ENCODE measurements around the gene METAP1D. TPM values are rescaled to one million over a fixed set of nuclear protein-coding genes. Genes with fewer than 3 reads are reported as not detected.
"Not testable (repeated sequence)": the region's sequence is repeated elsewhere in the genome, so short reads cannot be mapped to it uniquely, and the experiment has no call there.

METAP1D gene
- total RNA-seq (2014; rRNA removed; shearing (Covaris generic)): 7.6 and 10.2 TPM in 2 replicates

- peak; percentile 81 for DNase-seq (ENCODE audit: low spot score)
Observed at GRCh38 chr2:171999604-172000469, at the start of gene METAP1D. Gene METAP1D (plus strand): TSS chr2:171999953. CDS start chr2:171999970, 17 bp downstream.

DNA sequence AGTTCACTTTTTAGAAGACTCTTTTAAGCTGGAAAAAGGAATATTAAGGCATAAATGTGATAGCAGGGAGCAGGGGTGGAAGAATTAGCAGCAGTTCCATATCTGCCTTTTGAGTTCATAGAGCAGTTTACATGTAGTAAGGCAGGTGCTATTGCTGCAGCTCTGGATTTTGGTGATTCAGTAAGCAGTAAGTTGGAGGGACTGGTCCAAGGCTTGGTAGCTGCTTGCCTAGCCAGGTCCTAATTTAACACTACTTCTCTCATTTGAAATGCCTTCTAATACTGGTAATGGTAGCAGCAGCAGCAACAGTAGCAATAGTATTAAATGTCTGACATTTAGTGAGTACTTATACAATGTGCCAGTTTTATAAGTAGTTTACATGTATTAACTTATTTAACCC, 47.5 kb upstream of the METAP1D start:
- DNase-seq (ENCODE audit: low spot score): no peak

DNA sequence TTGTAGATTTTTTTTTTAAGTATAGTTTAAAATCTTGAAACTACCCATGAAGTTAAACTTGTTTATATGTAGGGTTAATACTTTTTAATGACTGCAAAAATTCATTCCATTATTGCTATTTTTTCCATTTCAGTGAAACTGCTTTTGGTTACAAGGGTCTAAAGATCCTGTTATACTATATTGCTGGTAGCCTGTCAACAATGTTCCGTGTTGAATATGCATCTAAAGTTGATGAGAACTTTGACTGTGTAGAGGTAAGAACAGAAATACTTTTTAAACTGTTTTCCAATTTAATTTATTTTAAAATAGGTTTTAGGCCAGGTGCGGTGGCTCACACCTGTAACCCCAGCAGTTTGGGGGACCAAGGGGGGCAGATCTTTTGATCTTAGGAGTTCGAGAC, 47.0 kb upstream of the METAP1D start:
- no peak for DNase-seq (ENCODE audit: low spot score)

- no peak for DNase-seq (ENCODE audit: low spot score)
Observed at GRCh38 chr2:171956135-171956825, 43.5 kb upstream of the METAP1D start.

DNA sequence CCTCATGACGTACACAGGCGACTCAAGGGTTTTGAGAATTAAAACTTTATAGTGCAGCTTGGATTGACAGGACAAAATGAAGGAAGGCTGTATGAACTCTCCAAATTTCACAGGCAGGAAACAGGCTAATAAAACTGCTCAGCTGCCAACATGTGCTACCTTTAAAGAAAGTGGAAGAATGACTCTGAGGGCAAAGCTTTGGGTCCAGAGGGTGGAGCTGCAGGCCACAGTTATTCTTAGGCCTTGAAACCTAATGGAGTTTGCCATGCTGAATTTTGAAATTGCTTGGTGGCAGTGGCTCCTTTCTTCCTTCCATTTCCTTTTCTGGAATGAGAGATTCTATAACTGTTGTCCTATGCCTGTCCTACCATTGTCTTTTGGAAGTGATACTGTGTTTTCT, 42.7 kb upstream of the METAP1D start:
- DNase-seq (ENCODE audit: low spot score): peak; percentile 12

DNA sequence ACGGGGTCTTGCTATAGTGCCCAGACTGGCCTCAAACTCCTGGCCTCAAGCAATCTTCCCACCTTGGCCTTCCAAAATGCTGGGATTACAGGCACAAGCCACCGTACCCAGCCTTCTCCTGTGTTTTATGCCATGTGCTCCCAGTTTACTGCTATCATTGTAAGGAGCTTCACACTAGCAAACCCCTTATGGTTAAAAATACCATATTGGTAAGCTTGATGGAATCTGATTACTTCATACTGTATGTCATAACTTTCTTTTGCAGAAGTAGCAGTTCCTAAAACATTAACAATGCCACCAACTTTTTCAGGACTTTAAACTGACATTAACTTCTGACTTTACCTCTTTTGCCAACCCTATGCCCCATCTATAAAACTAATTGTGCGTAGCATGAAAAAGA, 41.3 kb upstream of the METAP1D start:
- peak; percentile 5 for DNase-seq (ENCODE audit: low spot score)

- no peak for DNase-seq (ENCODE audit: low spot score)
Observed at GRCh38 chr2:171959998-171960397, 39.8 kb upstream of the METAP1D start.

GRCh38 chr2:171960570-171960969, 39.2 kb upstream of the METAP1D start:
- no peak for DNase-seq (ENCODE audit: low spot score)

GRCh38 chr2:171963198-171963597, 36.6 kb upstream of the METAP1D start:
- no peak for DNase-seq (ENCODE audit: low spot score)

DNA sequence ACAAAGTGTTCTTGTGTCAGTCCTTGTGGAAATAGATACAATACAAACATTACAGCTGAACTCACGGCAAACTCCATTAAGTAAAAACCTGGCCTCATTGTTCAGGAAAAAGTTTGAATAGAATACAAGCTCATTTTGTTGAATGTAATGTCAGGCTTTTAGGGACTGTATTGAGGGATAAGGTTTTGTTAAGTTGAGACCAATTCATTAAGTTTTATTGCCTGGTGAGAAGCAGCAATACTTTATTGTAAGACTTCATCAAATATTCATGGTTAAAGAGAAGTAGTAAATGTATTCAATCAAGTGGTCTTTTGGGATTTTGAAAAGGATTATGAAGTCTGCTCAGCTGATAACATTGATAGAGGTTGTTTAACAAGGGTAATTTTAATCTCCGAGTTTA, 35.4 kb upstream of the METAP1D start:
- DNase-seq (ENCODE audit: low spot score): no peak

GRCh38 chr2:171965238-171965637, 34.5 kb upstream of the METAP1D start:
- no peak for DNase-seq (ENCODE audit: low spot score)

DNA sequence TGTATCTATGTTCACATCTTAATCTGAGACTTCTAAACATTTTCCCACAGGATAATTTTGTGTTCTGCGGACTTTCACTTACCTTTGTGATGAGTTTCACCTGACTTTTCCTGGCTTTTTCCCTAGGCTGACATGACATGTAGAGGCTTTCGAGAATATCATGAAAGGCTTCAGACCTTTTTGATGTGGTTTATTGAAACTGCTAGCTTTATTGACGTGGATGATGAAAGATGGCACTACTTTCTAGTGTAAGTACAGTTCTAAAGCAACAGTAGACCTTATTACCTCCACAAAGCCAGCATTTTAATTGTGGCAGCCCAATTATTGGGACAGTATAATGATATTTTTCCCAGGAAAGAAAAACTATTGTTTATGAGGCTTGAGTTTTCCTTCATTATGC, 34.1 kb upstream of the METAP1D start:
- no peak for DNase-seq (ENCODE audit: low spot score)

DNA sequence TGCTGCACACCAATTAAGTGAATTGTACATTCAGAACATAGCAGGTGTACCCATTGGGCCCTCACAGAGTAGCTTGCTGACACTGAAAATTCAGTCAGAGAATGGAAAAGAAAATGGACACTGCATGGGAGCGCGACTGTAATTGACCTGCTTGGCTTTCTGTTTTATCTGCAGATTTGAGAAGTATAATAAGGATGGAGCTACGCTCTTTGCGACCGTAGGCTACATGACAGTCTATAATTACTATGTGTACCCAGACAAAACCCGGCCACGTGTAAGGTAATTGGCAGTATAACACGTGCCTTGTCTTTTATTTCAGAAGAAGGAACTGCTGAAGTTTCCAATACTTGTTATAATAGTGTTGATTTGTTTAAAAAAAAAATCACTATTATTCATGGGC, 33.5 kb upstream of the METAP1D start:
- no peak for DNase-seq (ENCODE audit: low spot score)

GRCh38 chr2:171966688-171967087, 33.1 kb upstream of the METAP1D start:
- no peak for DNase-seq (ENCODE audit: low spot score)

GRCh38 chr2:171968509-171968908, 31.2 kb upstream of the METAP1D start:
- DNase-seq (ENCODE audit: low spot score): no peak

- no peak for DNase-seq (ENCODE audit: low spot score)
Observed at GRCh38 chr2:171972329-171972982, 27.3 kb upstream of the METAP1D start.

GRCh38 chr2:171979103-171979502, 20.6 kb upstream of the METAP1D start:
- no peak for DNase-seq (ENCODE audit: low spot score)

DNA sequence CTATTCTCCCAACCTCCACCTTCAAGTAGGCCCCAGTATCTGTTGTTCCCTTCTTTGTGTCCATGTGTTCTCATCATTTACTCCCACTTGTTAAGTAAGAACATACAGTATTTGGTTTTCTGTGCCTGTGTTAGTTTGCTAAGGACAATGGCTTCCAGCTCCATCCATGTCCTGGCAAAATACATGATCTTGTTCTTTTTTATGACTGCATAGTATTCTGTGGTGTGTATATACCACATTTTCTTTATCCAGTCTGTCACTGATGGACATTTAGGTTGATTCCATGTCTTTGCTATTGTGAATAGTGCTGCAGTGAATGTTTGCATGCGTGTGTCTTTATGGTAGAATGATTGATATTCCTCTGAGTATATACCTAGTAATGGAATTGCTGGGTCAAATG, 15.8 kb upstream of the METAP1D start:
- DNase-seq (ENCODE audit: low spot score): not testable (repeated sequence)

DNA sequence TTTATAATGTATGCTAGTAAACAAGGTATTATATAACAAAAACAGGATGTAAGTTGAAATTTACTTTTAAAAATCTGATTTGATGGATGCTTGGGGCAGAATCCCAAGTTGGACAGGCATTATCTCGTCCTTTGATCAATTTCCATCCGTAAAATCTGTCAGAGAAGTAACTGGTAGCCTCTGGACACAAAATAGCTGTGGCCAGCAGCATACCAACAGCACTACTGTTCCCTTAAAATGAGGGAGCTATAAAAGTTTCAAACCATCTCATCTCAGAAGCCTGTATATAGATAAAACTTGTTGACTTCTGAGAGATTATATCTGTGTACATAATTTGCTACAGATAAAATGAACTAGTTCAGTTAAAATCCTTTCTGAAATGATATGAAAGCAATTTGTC, 14.7 kb upstream of the METAP1D start:
- no peak for DNase-seq (ENCODE audit: low spot score)

- no peak for DNase-seq (ENCODE audit: low spot score)
Observed at GRCh38 chr2:171986778-171987177, 13.0 kb upstream of the METAP1D start.

DNA sequence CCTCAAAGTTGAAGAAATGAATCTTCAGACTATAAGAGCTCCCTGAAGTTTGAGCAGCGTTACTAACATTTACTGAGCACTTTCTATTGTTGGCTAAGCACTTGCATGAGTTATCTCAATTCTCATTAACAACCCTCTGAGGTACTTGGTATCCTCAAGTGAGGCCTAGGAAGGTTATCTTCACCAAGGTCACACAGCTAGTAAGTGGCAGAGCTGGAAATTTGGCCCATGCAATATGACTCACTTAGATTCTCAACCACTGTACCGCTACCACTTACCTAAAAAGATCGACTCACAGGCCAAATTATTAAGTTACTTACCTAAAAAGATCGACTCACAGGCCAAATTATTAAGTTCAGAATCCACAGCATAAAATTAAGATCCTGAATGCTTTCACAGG, 8.7 kb upstream of the METAP1D start:
- no peak for DNase-seq (ENCODE audit: low spot score)

DNA sequence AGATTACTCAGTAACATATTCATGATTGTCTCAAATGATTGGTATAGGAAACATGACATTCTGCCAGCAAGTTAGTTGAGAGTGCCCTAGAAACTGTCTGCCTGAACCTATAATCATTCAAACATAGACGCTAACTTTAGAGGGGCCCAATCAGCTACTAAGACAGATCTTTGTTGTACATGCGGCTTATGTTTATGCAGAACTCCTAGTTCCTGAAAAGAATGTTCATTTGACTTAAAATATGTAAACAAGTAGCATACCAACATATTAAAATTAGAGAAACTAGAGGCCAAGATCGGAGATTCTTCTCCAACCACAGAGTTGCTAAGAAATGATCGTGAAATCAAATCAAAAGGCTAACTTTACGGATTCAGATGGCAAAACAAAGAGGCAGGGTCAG, 4.2 kb upstream of the METAP1D start:
- DNase-seq (ENCODE audit: low spot score): no peak

DNA sequence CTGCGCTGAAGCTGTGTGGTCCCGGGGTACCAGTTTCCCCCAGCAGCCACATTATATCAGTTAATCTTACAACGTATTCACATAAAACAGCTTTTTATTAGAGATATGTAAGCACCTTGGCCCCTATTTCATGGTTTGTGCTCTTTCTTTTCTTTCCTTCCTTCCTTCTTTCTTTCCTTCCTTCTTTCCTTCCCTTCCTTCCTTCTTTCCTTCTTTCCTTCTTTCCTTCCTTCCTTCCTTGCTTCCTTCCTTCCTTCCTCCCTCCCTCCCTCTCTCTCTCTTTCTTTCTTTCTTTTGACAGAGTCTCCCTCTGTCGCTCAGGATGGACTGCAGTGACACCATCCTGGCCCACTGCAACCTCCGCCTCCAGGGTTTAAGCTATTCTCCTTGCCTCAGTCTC, 3.7 kb upstream of the METAP1D start:
- no peak for DNase-seq (ENCODE audit: low spot score)

Measured in A172 (cell line).